Progenitor cell of endocrine pancreas (in vitro differentiated cells): ENCODE results near the gene XPO1. TPM values are rescaled to one million over a fixed set of nuclear protein-coding genes. Genes with fewer than 3 reads are reported as not detected.
"Not testable (repeated sequence)": the region's sequence is repeated elsewhere in the genome, so short reads cannot be mapped to it uniquely, and the experiment has no call there.

Source experiments
- DNase-seq: peaks from one replicate; pipeline ENCODE4 v3.0.0; 2021; ENCODE audit warnings: low spot score; ENCODE audit not compliant: unreplicated experiment
- H3K27ac Mint-ChIP-seq: 2 replicates; pipeline ENCODE4 v1.8.0; 2021; ENCODE audit warnings: mild to moderate bottlenecking, moderate library complexity, mixed read lengths
- H3K27me3 Mint-ChIP-seq: 2 replicates; pipeline ENCODE4 v1.8.0; 2021; ENCODE audit warnings: mixed read lengths
- H3K36me3 Mint-ChIP-seq: 2 replicates; pipeline ENCODE4 v1.8.0; 2022; ENCODE audit warnings: mixed read lengths; ENCODE audit not compliant: insufficient read depth
- H3K4me1 Mint-ChIP-seq: 2 replicates; pipeline ENCODE4 v1.8.0; 2021; ENCODE audit warnings: low read depth, mixed read lengths
- H3K4me3 Mint-ChIP-seq: 2 replicates; pipeline ENCODE4 v1.8.0; 2021; ENCODE audit warnings: low read depth, mild to moderate bottlenecking, moderate library complexity, mixed read lengths
- H3K9me3 Mint-ChIP-seq: 2 replicates; pipeline ENCODE4 v1.8.0; 2021; ENCODE audit warnings: low read depth, mixed read lengths
- CTCF ChIP-seq: fragments of 200-600 bp; sonication (generic); IDR thresholded peaks from one replicate; pipeline ENCODE4 v1.5.0; 2021; ENCODE audit warnings: antibody characterized with exemption, mild to moderate bottlenecking; ENCODE audit not compliant: unreplicated experiment
- total RNA-seq: library from RNA; stranded (reverse); gene quantifications from 2 replicates; pipeline ENCODE4 v1.2.1, GENCODE V29; 2021

The XPO1 gene
- total RNA-seq, 1 donor from 2014 or later, result 236 TPM

GRCh38 chr2:61470965-61471904 lies 66.9 kb downstream of the XPO1 start, which contains the start of gene USP34:
USP34 (minus strand) TSS chr2:61471087; CDS start chr2:61470692, 395 bp downstream.
- Mint-ChIP-seq H3K27ac (peak within 1 kb of the TSS; percentile 99), H3K4me1 (peaks cover 16% of the 10 kb centered on the region), H3K9me3 (no peaks in the 10 kb centered on the region), H3K4me3 (peak within 1 kb of the TSS; percentile 95), H3K27me3 (no peaks in the 10 kb centered on the region), H3K36me3 (peaks cover 3% of the 10 kb centered on the region)
- TF ChIP-seq CTCF, result peak; percentile 7
- DNase-seq, result peak; percentile 88

- Mint-ChIP-seq H3K27me3 (no peaks in the 10 kb centered on the region), H3K4me1 (peaks cover 16% of the 10 kb centered on the region), H3K9me3 (no peaks in the 10 kb centered on the region), H3K27ac (peak overlapping the region; percentile 99), H3K4me3 (peak overlapping the region; percentile 94), H3K36me3 (peaks cover 3% of the 10 kb centered on the region)
- no peak for TF ChIP-seq CTCF
- DNase-seq, result peak; percentile 86
Observed at GRCh38 chr2:61470122-61470951, 67.8 kb downstream of the XPO1 start.

DNA sequence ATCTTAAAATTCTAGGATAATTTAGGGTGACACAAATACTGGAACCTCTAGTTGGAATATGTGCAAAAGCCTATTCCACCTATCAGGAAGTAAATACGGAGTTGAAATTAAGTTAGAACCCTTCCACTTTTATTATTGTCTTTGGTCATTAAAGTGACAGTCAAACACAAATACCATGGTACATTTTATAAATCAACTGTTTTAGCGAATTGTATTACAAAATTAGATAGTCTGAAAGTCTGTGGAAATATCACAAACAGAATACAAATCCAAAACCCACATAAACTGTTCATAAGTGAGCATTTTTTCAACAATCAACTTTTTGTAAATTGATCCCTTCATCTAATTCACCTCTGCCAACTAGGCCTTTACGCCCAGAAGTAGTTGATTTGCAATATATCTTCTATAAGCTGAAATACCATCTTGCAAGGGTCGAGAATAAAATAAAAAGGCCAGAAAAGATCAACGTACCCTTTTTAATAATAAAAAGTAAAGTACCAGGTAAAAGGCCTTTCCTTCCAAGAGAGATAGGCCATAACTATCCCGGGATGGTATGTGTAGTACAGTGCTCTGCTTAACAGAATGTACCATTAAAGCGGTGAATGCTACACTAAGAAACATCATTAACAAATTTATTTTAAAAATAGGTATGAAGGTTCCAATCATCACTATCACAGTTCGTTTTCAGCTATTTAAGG lies 68.6 kb downstream of the XPO1 start:
- Mint-ChIP-seq H3K9me3 (no peaks in the 10 kb centered on the region), H3K36me3 (peaks cover 3% of the 10 kb centered on the region), H3K4me1 (peaks cover 19% of the 10 kb centered on the region), H3K27ac (peak overlapping the region; percentile 99), H3K27me3 (no peaks in the 10 kb centered on the region), H3K4me3 (peak overlapping the region; percentile 94)
- no peak for DNase-seq
- TF ChIP-seq CTCF, result no peak

DNA sequence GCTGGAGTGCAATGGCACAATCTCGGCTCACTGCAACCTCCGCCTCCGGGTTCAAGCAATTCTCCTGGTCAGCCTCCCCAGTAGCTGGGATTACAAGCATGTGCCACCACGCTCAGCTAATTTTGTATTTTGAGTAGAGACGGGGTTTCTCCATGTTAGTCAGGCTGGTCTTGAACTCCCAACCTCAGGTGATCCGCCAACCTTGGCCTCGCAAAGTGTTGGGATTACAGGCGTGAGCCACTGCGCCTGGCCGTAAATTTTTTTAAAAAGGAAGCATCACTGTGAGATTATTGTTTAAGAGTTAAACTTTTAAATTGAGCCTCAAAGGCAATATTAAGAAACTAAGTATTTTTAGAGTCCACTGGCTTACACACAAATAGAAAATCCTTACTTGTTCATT lies 69.9 kb downstream of the XPO1 start:
- not testable (repeated sequence) for H3K36me3 Mint-ChIP-seq, H3K27me3 Mint-ChIP-seq, H3K9me3 Mint-ChIP-seq, DNase-seq, H3K4me3 Mint-ChIP-seq
- peaks cover 26% of the 10 kb centered on the region for H3K4me1 Mint-ChIP-seq
- peak overlapping the region; percentile 33 for H3K27ac Mint-ChIP-seq

GRCh38 chr2:61465045-61465444 lies 73.1 kb downstream of the XPO1 start:
- peak overlapping the region; percentile 20 for H3K27ac Mint-ChIP-seq

More at GRCh38 chr2:61465045-61465444, 73.1 kb downstream of the XPO1 start:
- TF ChIP-seq CTCF, result no peak
- Mint-ChIP-seq H3K4me1 (peaks cover 25% of the 10 kb centered on the region), H3K4me3 (no peak overlapping the region), H3K36me3 (peaks cover 3% of the 10 kb centered on the region), H3K9me3 (no peaks in the 10 kb centered on the region), H3K27me3 (no peaks in the 10 kb centered on the region)
- no peak for DNase-seq
